Measurements from ENCODE around the gene CNTNAP5. TPM values are rescaled to one million over a fixed set of nuclear protein-coding genes. Genes with fewer than 3 reads are reported as not detected.

The CNTNAP5 gene
- total and polyA plus RNA-seq, 2 of the 13 experiments (the other 11 are each of a cell fraction or from before 2014, with no cell fraction given): not detected

DNA sequence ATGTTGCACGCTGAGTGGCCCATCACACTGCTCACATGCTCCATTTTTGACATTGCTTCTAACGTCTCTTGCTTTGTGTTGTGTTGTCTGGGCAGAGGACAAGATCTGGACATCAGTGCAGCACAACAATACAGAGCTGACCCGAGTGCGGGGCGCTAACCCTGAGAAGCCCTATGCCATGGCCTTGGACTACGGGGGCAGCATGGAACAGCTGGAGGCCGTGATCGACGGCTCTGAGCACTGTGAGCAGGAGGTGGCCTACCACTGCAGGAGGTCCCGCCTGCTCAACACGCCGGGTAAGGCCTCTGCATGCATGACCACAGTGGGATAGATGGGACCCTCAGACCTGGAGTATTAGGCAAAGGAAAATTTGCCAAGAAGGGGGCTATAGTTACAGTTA is 622.6 kb downstream of the CNTNAP5 start:
- POLR2A ChIA-PET: no interaction called here
- Histone ChIP-seq H2AFZ (ENCODE audit: low read length) (no peak overlapping the region), H3K27me3 (ENCODE audit: control insufficient read depth in 1 of 2, insufficient read depth in 2 of 2, low read length in 2 of 2) (peaks cover 0 to 3% of the 10 kb centered on the region in 2 experiments; a peak in 2 of 5 replicates), H3K79me2 (ENCODE audit: insufficient read depth, low read length) (no peaks in the 10 kb centered on the region), H3K36me3 (replicated peaks in 1 of 2; ENCODE audit: control insufficient read depth in 1 of 2, insufficient read depth in 2 of 2, low read length in 2 of 2) (no peaks in the 10 kb centered on the region), H3K9me3 (ENCODE audit: low read length) (no peaks in the 10 kb centered on the region), H3K4me2 (ENCODE audit: low read depth, low read length) (0 out of 2 replicates have a peak overlapping the region, but pooled peaks have one; percentile 9), H3K4me1 (ENCODE audit: insufficient read depth, low read length) (peaks cover 11% of the 10 kb centered on the region), H3K4me3 (replicated peaks in 1 of 3; ENCODE audit: insufficient read depth in 1 of 3, low read depth in 2 of 3, low read length in 3 of 3) (no peak overlapping the region), H4K20me1 (ENCODE audit: insufficient read depth, low read length) (no peaks in the 10 kb centered on the region), H3K27ac (ENCODE audit: extremely low read length, insufficient read depth, low read length) (no peak overlapping the region), H3K9ac (ENCODE audit: insufficient read depth, low read depth, low read length) (no peak overlapping the region)
- no TSS peak for BruUV-seq (replicated peaks)
- in situ Hi-C loops (cut with HindIII; ENCODE audit: extremely low pct_ligation_motif_present, low pct_unique_long_range_greater_than_20kb) (no loop called here), intact Hi-C loops (cut with micrococcal nuclease; ENCODE audit: unreplicated experiment) (loop anchor here (5.0 kb wide), 1 partner anchor 75 kb away; no protein-coding TSS in a partner anchor)
- FAIRE-seq (no peak), DNase-seq (ENCODE audit: low spot score) (no peak), ATAC-seq (peak; percentile 67)
- no peak for TF ChIP-seq KLF15 (CRISPR knock-in tag; IDR thresholded peaks at IDR 0.05; ENCODE audit: borderline replicate concordance)
- peak; percentile 32; the same call in 1 of the 2 replicates for TF ChIP-seq HNF4A (CRISPR knock-in tag; IDR thresholded peaks at IDR 0.05)
- 27% methylated on average over 12 of the region's 12 CpGs for WGBS (ENCODE audit: low lambda C conversion rate)
- CTCF ChIA-PET (ENCODE audit: low intra/inter-chr PET ratio, low total read pairs): no interaction called here

- intact Hi-C loops (cut with micrococcal nuclease; ENCODE audit: unreplicated experiment): loop anchor here (5.0 kb wide), 1 partner anchor 77 kb away; no protein-coding TSS in a partner anchor
- H3K9me3 ChIP-seq (ENCODE audit: low read length): no peaks in the 10 kb centered on the region
- no peak overlapping the region for H3K4me3 ChIP-seq (replicated peaks in 1 of 3; ENCODE audit: insufficient read depth in 1 of 3, low read depth in 2 of 3, low read length in 3 of 3)
- H4K20me1 ChIP-seq (ENCODE audit: insufficient read depth, low read length): no peaks in the 10 kb centered on the region
- H3K27ac ChIP-seq (ENCODE audit: extremely low read length, insufficient read depth, low read length): no peak overlapping the region
- H3K4me2 ChIP-seq (ENCODE audit: low read depth, low read length): no peak overlapping the region
- no peak for ATAC-seq
- CTCF ChIA-PET (ENCODE audit: low intra/inter-chr PET ratio, low total read pairs): no interaction called here
- H3K27me3 ChIP-seq (ENCODE audit: control insufficient read depth in 1 of 2, insufficient read depth in 2 of 2, low read length in 2 of 2): peaks cover 0 to 3% of the 10 kb centered on the region in 2 experiments; a peak in 2 of 5 replicates
- no peak for DNase-seq (ENCODE audit: low spot score)
- H3K79me2 ChIP-seq (ENCODE audit: insufficient read depth, low read length): no peaks in the 10 kb centered on the region
- H3K36me3 ChIP-seq (replicated peaks in 1 of 2; ENCODE audit: control insufficient read depth in 1 of 2, insufficient read depth in 2 of 2, low read length in 2 of 2): no peaks in the 10 kb centered on the region
- WGBS (ENCODE audit: low lambda C conversion rate): 14% methylated on average over 6 of the region's 6 CpGs
- H3K4me1 ChIP-seq (ENCODE audit: insufficient read depth, low read length): peaks cover 11% of the 10 kb centered on the region
- POLR2A ChIA-PET: no interaction called here
- in situ Hi-C loops (cut with HindIII; ENCODE audit: extremely low pct_ligation_motif_present, low pct_unique_long_range_greater_than_20kb): no loop called here
- no TSS peak for BruUV-seq (replicated peaks)
- H2AFZ ChIP-seq (ENCODE audit: low read length): no peak overlapping the region
- no peak overlapping the region for H3K9ac ChIP-seq (ENCODE audit: insufficient read depth, low read depth, low read length)
- no peak for FAIRE-seq
- TF ChIP-seq E2F2 (CRISPR knock-in tag; IDR thresholded peaks at IDR 0.05; ENCODE audit: borderline replicate concordance): no peak
- no peak for TF ChIP-seq ZNF660 (CRISPR knock-in tag; IDR thresholded peaks at IDR 0.05; ENCODE audit: borderline replicate concordance, low read depth)
- no peak for TF ChIP-seq HMGXB3 (CRISPR knock-in tag; IDR thresholded peaks at IDR 0.05; ENCODE audit: borderline replicate concordance)
- no peak for TF ChIP-seq SP2 (CRISPR knock-in tag; IDR thresholded peaks at IDR 0.05)
- no peak for TF ChIP-seq FOXC1 (CRISPR knock-in tag; IDR thresholded peaks at IDR 0.05; ENCODE audit: borderline replicate concordance)
- TF ChIP-seq SIN3B (IDR thresholded peaks at IDR 0.05; ENCODE audit: low read length): no peak
- TF ChIP-seq SMAD3 (CRISPR knock-in tag; IDR thresholded peaks at IDR 0.05): no peak
- TF ChIP-seq MEIS1 (CRISPR knock-in tag; IDR thresholded peaks at IDR 0.05; ENCODE audit: borderline replicate concordance): no peak
- no peak for TF ChIP-seq SIX1 (CRISPR knock-in tag; IDR thresholded peaks at IDR 0.05; ENCODE audit: borderline replicate concordance)
- TF ChIP-seq HOXA5 (CRISPR knock-in tag; IDR thresholded peaks at IDR 0.05): no peak
- no peak for TF ChIP-seq ZNF598 (CRISPR knock-in tag; IDR thresholded peaks at IDR 0.05; ENCODE audit: borderline replicate concordance)
- TF ChIP-seq ZNF10 (CRISPR knock-in tag; IDR thresholded peaks at IDR 0.05; ENCODE audit: borderline replicate concordance, low read depth): no peak
Measured at GRCh38 chr2:124649001-124649400, 623.9 kb downstream of the CNTNAP5 start.
